ENCODE data around the gene NUDT4. TPM values are rescaled to one million over a fixed set of nuclear protein-coding genes. Genes with fewer than 3 reads are reported as not detected.
A peak's percentile ranks its signal among the peaks of the same experiment; 100 is the strongest.

Gene NUDT4
- polyA plus RNA-seq, 4 donors = 15.9 to 80.8 (median 22.4) TPM

DNA sequence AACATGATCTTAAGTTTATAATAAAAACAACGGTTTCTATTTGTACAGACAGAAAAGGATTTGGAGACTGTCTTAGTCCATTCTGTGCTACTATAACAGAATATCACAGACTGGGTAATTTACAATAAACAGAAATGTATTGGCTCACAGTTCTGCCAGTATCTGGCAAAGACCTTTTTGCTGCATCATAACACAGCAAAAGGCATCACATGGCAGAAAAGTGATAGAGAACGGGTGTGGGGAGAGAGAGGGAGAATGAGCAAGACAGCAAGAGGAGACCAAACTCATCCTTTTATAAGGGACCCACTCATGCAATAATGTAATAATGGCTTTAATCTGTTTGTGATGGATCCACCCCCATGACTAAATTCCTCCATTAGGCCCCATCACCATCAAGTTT is 17.0 kb upstream of the NUDT4 start:
- no peaks in the 10 kb centered on the region for H3K9me3 ChIP-seq (ENCODE audit: control insufficient read depth in 2 of 2, insufficient read depth in 1 of 2, low read depth in 1 of 2, low read length in 1 of 2)
- no peaks in the 10 kb centered on the region for H3K4me1 ChIP-seq (ENCODE audit: control insufficient read depth in 3 of 3, insufficient read depth in 2 of 3, low read depth in 1 of 3, low read length in 2 of 3)
- H3K27ac ChIP-seq (ENCODE audit: low read depth in 1 of 3, low read length in 2 of 3) = no peak overlapping the region
- DNase-seq (no peak), FAIRE-seq (no peak)
- H3K36me3 ChIP-seq (ENCODE audit: control insufficient read depth in 3 of 3, insufficient read depth in 2 of 3, low read depth in 1 of 3, low read length in 3 of 3) = no peaks in the 10 kb centered on the region
- WGBS, 3 donors = 70 to 93% (median 84%) methylated on average over 2 of the region's 2 CpGs
- no peaks in the 10 kb centered on the region for H3K27me3 ChIP-seq (ENCODE audit: control insufficient read depth in 3 of 3, insufficient read depth in 3 of 3, low read length in 3 of 3)
- no peak overlapping the region for H3K4me3 ChIP-seq (ENCODE audit: low read depth in 1 of 3, low read length in 3 of 3)

DNA sequence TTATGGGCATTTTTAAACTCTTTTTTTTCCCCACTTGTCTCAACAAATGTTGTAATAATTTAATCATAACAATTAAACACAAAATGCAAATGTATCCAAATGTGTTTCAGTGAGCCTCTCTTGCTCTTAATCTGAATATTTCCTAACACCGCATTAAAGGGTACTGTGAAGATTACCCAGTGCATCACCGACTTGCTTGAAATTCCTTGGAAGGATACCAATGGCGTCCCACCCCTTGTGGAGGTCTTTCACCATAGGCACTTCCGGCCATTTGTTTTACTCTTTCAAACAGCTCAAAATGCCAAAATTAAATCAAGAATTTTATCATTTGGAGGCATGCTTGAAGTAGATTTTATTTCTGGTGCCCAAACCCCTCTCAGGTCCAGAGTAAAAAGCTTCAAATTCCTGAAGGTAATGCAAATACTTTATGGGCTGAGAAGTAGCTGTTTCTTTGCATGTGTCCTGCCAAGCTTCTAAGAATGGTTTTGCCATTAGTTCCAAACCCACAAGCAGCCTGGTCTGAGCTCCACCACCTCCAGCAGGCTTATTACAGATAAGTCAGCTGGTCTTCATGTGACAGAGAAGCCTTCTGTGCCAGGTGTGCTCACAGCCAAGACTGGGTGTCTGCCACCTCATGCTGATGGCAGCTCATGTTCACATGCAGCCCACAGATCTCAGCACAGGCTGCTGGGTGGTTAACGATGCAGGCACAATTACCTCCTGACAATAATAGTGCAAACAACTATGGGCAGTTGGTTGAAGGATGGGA is 16.4 kb upstream of the NUDT4 start:
- Histone ChIP-seq H3K4me1 (ENCODE audit: control insufficient read depth in 3 of 3, insufficient read depth in 2 of 3, low read depth in 1 of 3, low read length in 2 of 3) (no peaks in the 10 kb centered on the region), H3K9me3 (ENCODE audit: control insufficient read depth in 2 of 2, insufficient read depth in 1 of 2, low read depth in 1 of 2, low read length in 1 of 2) (no peaks in the 10 kb centered on the region), H3K27me3 (ENCODE audit: control insufficient read depth in 3 of 3, insufficient read depth in 3 of 3, low read length in 3 of 3) (no peaks in the 10 kb centered on the region), H3K36me3 (ENCODE audit: control insufficient read depth in 3 of 3, insufficient read depth in 2 of 3, low read depth in 1 of 3, low read length in 3 of 3) (no peaks in the 10 kb centered on the region), H3K27ac (ENCODE audit: low read depth in 1 of 3, low read length in 2 of 3) (no peak overlapping the region), H3K4me3 (ENCODE audit: low read depth in 1 of 3, low read length in 3 of 3) (no peak overlapping the region)
- FAIRE-seq = no peak
- WGBS, 3 donors = 80 to 83% (median 82%) methylated on average over 5 of the region's 5 CpGs
- DNase-seq = no peak

DNA sequence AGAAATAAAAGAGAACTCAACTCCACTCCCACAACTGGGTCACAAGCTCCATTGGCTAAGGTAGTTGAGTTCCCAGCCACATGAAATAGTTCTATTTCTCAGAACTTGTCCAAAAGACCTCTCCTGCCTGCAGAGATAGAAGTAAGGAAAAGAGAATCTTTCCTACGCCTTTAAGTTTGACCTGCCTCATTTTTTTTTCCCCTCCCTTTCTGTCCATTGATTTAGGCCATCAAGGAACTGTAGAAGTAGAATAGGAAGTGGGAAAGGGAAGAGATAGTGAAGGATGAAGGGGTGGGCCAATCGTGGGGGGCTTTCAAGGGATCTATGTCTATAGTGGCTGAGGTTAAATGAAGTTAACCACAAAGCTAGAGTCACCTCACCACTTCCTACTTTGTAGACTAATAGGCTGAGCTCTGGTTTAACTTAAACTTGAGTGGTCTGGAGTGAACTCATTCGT is 13.9 kb upstream of the NUDT4 start:
- Histone ChIP-seq H3K27ac (ENCODE audit: low read depth in 1 of 3, low read length in 2 of 3) (no peak overlapping the region), H3K4me1 (ENCODE audit: control insufficient read depth in 3 of 3, insufficient read depth in 2 of 3, low read depth in 1 of 3, low read length in 2 of 3) (no peaks in the 10 kb centered on the region), H3K27me3 (ENCODE audit: control insufficient read depth in 3 of 3, insufficient read depth in 3 of 3, low read length in 3 of 3) (no peaks in the 10 kb centered on the region), H3K36me3 (ENCODE audit: control insufficient read depth in 3 of 3, insufficient read depth in 2 of 3, low read depth in 1 of 3, low read length in 3 of 3) (no peaks in the 10 kb centered on the region), H3K4me3 (ENCODE audit: low read depth in 1 of 3, low read length in 3 of 3) (no peak overlapping the region), H3K9me3 (ENCODE audit: control insufficient read depth in 2 of 2, insufficient read depth in 1 of 2, low read depth in 1 of 2, low read length in 1 of 2) (no peaks in the 10 kb centered on the region)
- 58 to 81% (median 70%) methylated on average over 3 of the region's 3 CpGs for WGBS, 3 donors
- FAIRE-seq = no peak
- peak in 1 of 2 donors; percentile 32 for DNase-seq

- no peaks in the 10 kb centered on the region for H3K4me1 ChIP-seq (ENCODE audit: control insufficient read depth in 3 of 3, insufficient read depth in 2 of 3, low read depth in 1 of 3, low read length in 2 of 3)
- DNase-seq = no peak
- no peaks in the 10 kb centered on the region for H3K36me3 ChIP-seq (ENCODE audit: control insufficient read depth in 3 of 3, insufficient read depth in 2 of 3, low read depth in 1 of 3, low read length in 3 of 3)
- WGBS, 3 donors = 83 to 94% (median 92%) methylated on average over 7 of the region's 7 CpGs
- no peaks in the 10 kb centered on the region for H3K9me3 ChIP-seq (ENCODE audit: control insufficient read depth in 2 of 2, insufficient read depth in 1 of 2, low read depth in 1 of 2, low read length in 1 of 2)
- no peak for FAIRE-seq
- H3K4me3 ChIP-seq (ENCODE audit: low read depth in 1 of 3, low read length in 3 of 3) = no peak overlapping the region
- H3K27ac ChIP-seq (ENCODE audit: low read depth in 1 of 3, low read length in 2 of 3) = no peak overlapping the region
- H3K27me3 ChIP-seq (ENCODE audit: control insufficient read depth in 3 of 3, insufficient read depth in 3 of 3, low read length in 3 of 3) = no peaks in the 10 kb centered on the region
Observed at GRCh38 chr12:93365616-93366405, 11.9 kb upstream of the NUDT4 start.

DNA sequence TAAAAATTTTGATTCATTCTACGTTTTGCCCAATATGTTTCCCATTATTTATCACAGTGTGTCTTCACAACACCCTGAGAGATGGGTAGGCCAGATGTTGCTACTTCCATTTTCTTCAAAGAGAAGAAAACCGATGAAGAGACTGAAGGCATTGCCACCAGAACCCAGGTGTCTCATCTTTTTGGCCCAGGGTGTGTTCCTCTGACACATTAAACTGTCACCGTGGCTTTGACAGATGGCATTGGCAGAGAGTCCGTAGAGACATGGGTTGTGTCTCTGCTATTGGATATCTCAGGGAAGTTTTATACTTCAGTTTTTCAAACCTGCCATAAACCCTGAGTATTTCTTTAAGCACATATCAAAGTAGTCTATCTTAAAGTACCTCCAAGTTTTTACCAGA is 11.3 kb upstream of the NUDT4 start:
- Histone ChIP-seq H3K4me3 (ENCODE audit: low read depth in 1 of 3, low read length in 3 of 3) (no peak overlapping the region), H3K9me3 (ENCODE audit: control insufficient read depth in 2 of 2, insufficient read depth in 1 of 2, low read depth in 1 of 2, low read length in 1 of 2) (no peaks in the 10 kb centered on the region), H3K27me3 (ENCODE audit: control insufficient read depth in 3 of 3, insufficient read depth in 3 of 3, low read length in 3 of 3) (no peaks in the 10 kb centered on the region), H3K27ac (ENCODE audit: low read depth in 1 of 3, low read length in 2 of 3) (no peak overlapping the region), H3K36me3 (ENCODE audit: control insufficient read depth in 3 of 3, insufficient read depth in 2 of 3, low read depth in 1 of 3, low read length in 3 of 3) (no peaks in the 10 kb centered on the region), H3K4me1 (ENCODE audit: control insufficient read depth in 3 of 3, insufficient read depth in 2 of 3, low read depth in 1 of 3, low read length in 2 of 3) (no peaks in the 10 kb centered on the region)
- no peak for DNase-seq
- 87 to 93% (median 88%) methylated on average over 4 of the region's 4 CpGs for WGBS, 3 donors
- FAIRE-seq = no peak

DNA sequence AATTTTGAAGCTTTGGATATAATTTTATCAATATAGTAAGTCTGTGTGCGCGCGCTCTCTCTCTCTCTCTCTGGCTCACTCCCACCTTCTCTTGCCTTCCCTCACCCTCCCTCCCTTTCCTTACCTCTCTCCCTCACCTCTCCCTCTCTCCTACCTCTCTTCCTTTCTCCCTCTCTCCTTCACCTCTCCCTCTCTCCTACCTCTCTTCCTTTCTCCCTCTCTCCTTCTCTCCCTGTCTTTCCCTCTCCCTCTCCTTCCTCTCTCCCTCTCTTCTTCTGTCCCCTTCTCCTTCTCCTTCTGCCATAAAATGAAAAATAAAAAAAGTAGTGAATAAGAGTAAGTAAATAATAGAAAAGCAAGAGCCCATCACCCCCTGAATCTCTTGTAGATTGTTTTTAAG is 9.0 kb upstream of the NUDT4 start:
- Histone ChIP-seq H3K27ac (ENCODE audit: low read depth in 1 of 3, low read length in 2 of 3) (no peak overlapping the region), H3K4me1 (ENCODE audit: control insufficient read depth in 3 of 3, insufficient read depth in 2 of 3, low read depth in 1 of 3, low read length in 2 of 3) (peaks cover 0 to 2% (median 0%) of the 10 kb centered on the region in 3 donors), H3K9me3 (ENCODE audit: control insufficient read depth in 2 of 2, insufficient read depth in 1 of 2, low read depth in 1 of 2, low read length in 1 of 2) (no peaks in the 10 kb centered on the region), H3K4me3 (ENCODE audit: low read depth in 1 of 3, low read length in 3 of 3) (no peak overlapping the region), H3K27me3 (ENCODE audit: control insufficient read depth in 3 of 3, insufficient read depth in 3 of 3, low read length in 3 of 3) (no peaks in the 10 kb centered on the region), H3K36me3 (ENCODE audit: control insufficient read depth in 3 of 3, insufficient read depth in 2 of 3, low read depth in 1 of 3, low read length in 3 of 3) (no peaks in the 10 kb centered on the region)
- FAIRE-seq (no peak), DNase-seq (no peak)
- 97 to 100% (median 99%) methylated on average over 3 of the region's 3 CpGs for WGBS, 3 donors

DNA sequence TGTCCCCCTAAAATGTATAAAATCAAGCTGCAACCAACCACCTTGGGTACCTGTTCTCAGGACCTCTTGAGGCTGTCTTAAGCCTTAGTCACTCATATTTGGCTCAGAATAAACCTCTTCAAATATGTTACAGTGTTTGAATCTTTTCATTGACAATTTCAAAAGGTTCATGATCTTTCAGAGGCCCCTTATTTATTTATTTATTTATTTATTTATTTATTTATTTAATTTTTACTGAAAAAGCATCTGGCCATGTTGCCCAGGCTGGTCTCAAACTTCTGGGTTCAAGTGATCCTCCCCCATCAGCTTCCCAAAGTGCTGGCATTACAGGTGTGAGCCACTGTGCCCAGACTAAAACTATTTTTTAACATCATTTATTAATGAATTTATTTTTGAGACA is 8.2 kb upstream of the NUDT4 start:
- Histone ChIP-seq H3K27ac (ENCODE audit: low read depth in 1 of 3, low read length in 2 of 3) (no peak overlapping the region), H3K9me3 (ENCODE audit: control insufficient read depth in 2 of 2, insufficient read depth in 1 of 2, low read depth in 1 of 2, low read length in 1 of 2) (no peaks in the 10 kb centered on the region), H3K27me3 (ENCODE audit: control insufficient read depth in 3 of 3, insufficient read depth in 3 of 3, low read length in 3 of 3) (no peaks in the 10 kb centered on the region), H3K36me3 (ENCODE audit: control insufficient read depth in 3 of 3, insufficient read depth in 2 of 3, low read depth in 1 of 3, low read length in 3 of 3) (no peaks in the 10 kb centered on the region), H3K4me3 (ENCODE audit: low read depth in 1 of 3, low read length in 3 of 3) (no peak overlapping the region), H3K4me1 (ENCODE audit: control insufficient read depth in 3 of 3, insufficient read depth in 2 of 3, low read depth in 1 of 3, low read length in 2 of 3) (peaks cover 0 to 10% (median 0%) of the 10 kb centered on the region in 3 donors)
- FAIRE-seq (no peak), DNase-seq (no peak)

DNA sequence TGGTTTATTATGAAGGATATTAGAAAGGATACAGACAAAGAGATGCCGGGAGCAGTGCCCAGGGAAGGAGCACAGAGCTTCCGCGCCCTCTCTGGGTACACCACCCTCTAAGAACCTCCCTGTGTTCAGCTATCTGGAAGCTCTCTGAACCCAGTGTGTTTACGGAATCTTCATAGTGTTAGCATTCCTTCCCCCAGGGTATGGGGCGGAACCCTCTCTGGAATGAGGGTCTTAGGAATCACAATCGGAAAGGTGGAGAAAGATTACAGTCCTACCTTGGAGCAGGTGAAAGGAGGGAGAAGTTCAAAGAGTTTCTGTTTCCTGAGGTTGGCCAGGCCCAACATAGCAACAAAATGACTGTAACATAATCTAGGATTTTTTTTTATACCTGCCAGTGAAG is 6.8 kb upstream of the NUDT4 start:
- no peak for DNase-seq
- Histone ChIP-seq H3K27me3 (ENCODE audit: control insufficient read depth in 3 of 3, insufficient read depth in 3 of 3, low read length in 3 of 3) (no peaks in the 10 kb centered on the region), H3K27ac (ENCODE audit: low read depth in 1 of 3, low read length in 2 of 3) (no peak overlapping the region), H3K4me3 (ENCODE audit: low read depth in 1 of 3, low read length in 3 of 3) (no peak overlapping the region), H3K36me3 (ENCODE audit: control insufficient read depth in 3 of 3, insufficient read depth in 2 of 3, low read depth in 1 of 3, low read length in 3 of 3) (no peaks in the 10 kb centered on the region), H3K9me3 (ENCODE audit: control insufficient read depth in 2 of 2, insufficient read depth in 1 of 2, low read depth in 1 of 2, low read length in 1 of 2) (no peaks in the 10 kb centered on the region), H3K4me1 (ENCODE audit: control insufficient read depth in 3 of 3, insufficient read depth in 2 of 3, low read depth in 1 of 3, low read length in 2 of 3) (peaks cover 0 to 19% (median 0%) of the 10 kb centered on the region in 3 donors)
- no peak for FAIRE-seq
- 95 to 97% (median 96%) methylated on average over 6 of the region's 6 CpGs for WGBS, 3 donors

Data from small intestine (tissue), 7 donors.